ENCODE measurements around the gene ZNF133.
"Not testable (repeated sequence)": the region's sequence is repeated elsewhere in the genome, so short reads cannot be mapped to it uniquely, and the experiment has no call there.

Gene ZNF133

GRCh38 chr20:18284805-18285533, 3.4 kb upstream of the ZNF133 start:
- DNase-seq (ENCODE audit: low read depth) = no peak

DNA sequence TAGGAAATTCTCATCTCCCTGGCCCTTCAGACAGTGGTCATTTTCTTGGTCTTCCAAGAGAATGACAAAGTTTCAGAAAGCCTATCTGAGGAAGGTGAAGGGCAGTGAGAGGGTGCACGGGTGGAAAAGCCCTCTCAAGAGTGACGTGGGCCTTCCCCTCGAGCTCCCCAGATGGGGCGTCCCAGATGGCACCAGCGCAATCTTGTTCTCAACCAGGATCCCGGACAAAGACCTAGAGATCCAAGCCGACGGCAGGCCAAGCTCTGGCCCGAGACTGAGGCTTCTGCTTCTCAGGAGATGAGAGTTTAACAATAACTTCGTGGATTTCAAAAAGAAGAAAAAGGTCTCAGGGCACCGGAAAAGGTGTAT, 797 bp upstream of the ZNF133 start:
- peak; percentile 6 for DNase-seq (ENCODE audit: low read depth)

DNA sequence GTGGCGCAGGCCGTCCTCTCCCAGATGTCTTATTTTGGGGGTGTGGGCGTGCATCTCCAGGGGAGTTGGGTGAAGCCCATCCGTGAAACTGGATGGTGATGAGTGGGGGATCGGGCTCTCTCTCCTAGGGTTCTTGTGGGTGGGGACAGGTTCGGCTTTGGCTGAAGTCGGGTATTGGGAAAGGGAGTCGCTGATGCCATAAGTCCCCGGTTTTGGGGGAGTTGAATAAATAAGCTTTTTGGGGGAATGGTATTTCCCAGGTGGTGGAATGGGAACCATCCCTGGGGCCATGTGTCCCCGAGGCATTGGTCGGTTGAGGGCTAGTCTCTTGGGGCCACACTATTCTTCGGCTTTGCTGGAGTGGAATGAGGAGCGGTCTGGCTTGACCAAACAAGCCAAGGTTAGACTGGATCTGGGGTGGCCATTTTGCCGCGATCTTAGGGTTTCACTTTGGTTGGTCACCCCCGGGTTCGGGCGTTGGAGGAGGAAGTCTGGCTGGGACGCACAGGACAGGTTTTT, 481 bp downstream of the ZNF133 start:
- no peak for DNase-seq (ENCODE audit: low read depth)

- DNase-seq (ENCODE audit: low read depth) = no peak
Observed at GRCh38 chr20:18289306-18289705, 979 bp downstream of the ZNF133 start.

- DNase-seq (ENCODE audit: low read depth) = no peak
Observed at GRCh38 chr20:18299364-18299763, 11.0 kb downstream of the ZNF133 start.

- no peak for DNase-seq (ENCODE audit: low read depth)
Observed at GRCh38 chr20:18304618-18305017, 16.3 kb downstream of the ZNF133 start.

GRCh38 chr20:18307301-18307700, 19.0 kb downstream of the ZNF133 start:
- no peak for DNase-seq (ENCODE audit: low read depth)

DNA sequence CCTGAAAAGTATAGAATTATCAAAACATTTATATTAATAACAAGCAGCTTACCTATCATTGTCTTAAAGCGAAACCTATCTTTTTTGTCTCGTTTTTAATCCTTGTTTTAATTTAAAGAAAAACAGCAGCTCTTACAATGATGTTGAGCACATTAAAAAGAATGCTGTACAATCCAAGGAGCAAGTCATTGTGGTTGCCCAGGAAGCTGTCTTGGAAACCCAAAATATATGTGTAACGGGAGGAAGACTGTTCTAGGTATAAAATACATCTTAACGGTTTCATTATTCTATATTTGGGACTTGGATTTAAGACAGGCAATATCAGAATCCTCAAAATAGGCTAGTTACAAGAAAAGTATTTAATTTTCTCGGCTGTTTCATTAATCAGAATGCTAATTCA, 21.7 kb downstream of the ZNF133 start:
- DNase-seq (ENCODE audit: low read depth) = no peak

DNA sequence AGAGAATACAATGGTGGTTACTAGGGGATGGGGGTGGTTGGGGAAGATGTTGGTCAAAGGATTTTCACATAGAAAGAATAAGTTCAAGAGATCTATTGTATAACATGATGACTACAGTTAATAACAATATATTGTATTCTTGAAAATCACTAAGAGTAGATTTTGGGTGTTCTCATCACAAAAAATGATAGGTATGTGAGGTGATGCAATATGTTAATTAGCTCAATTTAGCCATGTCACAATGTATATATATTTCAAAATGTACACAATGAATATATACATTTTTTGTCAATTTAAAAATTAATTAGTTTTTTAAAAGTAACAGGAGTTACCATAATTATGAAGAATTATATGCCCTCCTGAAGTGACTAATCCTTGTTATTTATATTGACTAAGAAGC, 22.3 kb downstream of the ZNF133 start:
- no peak for DNase-seq (ENCODE audit: low read depth)

- DNase-seq (ENCODE audit: low read depth) = no peak
Observed at GRCh38 chr20:18312723-18313122, 24.4 kb downstream of the ZNF133 start.

- DNase-seq (ENCODE audit: low read depth) = no peak
Observed at GRCh38 chr20:18313411-18313810, 25.1 kb downstream of the ZNF133 start.

DNA sequence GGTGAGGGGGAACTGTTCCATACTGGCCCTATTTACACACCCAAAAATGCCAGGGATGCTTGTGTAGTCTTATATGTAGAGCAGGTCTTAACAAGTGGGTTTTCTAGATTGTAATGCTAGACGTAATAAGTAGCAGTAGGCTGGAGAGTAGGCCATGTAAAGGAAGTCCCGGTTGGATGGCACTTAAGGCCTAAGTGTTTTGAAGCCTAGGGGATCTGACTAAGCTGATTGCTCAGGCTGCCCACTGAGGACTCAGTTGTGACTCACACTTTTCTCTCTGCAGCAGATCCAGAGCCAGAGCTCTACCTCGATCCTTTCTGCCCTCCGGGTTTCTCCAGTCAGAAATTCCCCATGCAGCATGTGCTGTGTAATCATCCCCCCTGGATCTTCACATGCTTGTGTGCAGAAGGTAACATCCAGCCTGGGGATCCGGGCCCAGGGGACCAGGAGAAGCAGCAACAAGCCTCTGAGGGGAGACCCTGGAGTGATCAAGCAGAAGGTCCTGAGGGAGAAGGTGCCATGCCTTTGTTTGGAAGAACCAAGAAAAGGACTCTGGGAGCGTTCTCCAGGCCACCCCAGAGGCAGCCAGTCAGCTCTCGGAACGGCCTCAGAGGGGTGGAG, 26.6 kb downstream of the ZNF133 start:
- DNase-seq (ENCODE audit: low read depth) = no peak

- DNase-seq (ENCODE audit: low read depth) = no peak
Observed at GRCh38 chr20:18316166-18316565, 27.8 kb downstream of the ZNF133 start.

DNA sequence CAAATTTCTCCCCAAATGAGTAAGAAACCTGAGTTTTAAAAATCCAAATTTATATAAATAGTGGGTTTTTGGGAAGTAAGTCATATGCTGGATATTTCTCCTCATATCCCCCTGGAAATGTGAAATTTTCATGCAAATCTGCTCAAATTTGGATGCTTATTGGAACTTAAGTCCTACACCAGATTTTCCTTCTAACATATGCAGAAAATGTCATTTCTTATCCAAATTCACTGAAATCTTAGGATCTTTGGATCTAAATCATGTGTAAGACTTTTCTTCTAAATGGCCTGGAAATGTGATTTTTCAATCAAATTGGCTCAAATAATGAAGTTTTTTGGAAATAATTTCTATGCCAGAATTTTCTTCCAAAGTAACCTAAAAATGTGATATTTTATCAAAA, 33.0 kb downstream of the ZNF133 start:
- DNase-seq (ENCODE audit: low read depth) = no peak

- no peak for DNase-seq (ENCODE audit: low read depth)
Observed at GRCh38 chr20:18321976-18322950, 33.9 kb downstream of the ZNF133 start.

GRCh38 chr20:18323705-18324104, 35.4 kb downstream of the ZNF133 start:
- no peak for DNase-seq (ENCODE audit: low read depth)

DNA sequence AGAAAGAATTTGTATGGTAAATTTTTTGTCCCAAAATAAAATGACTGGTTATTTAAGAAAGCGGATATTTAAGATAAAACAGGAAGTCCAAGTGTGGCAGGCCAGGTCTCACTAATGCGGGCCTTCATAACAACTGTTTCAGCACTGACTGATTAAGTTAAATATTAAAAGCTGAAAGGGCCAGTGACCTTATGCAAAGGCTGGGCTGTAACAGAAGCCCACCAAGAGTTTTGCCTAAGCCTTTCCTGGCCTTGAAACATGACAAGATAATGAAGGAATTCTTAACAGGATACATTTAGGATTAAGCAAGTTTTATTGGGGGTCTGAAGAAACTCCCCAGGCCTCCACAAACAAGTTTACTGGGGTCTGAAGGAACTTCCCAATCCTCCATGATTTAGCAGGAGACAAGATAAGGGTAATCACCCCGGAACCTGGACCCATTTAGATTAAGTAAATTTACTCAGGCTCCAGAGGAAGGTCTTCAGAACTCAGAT, 36.3 kb downstream of the ZNF133 start:
- DNase-seq (ENCODE audit: low read depth) = no peak

- DNase-seq (ENCODE audit: low read depth) = no peak
Observed at GRCh38 chr20:18326990-18327389, 38.7 kb downstream of the ZNF133 start.

DNA sequence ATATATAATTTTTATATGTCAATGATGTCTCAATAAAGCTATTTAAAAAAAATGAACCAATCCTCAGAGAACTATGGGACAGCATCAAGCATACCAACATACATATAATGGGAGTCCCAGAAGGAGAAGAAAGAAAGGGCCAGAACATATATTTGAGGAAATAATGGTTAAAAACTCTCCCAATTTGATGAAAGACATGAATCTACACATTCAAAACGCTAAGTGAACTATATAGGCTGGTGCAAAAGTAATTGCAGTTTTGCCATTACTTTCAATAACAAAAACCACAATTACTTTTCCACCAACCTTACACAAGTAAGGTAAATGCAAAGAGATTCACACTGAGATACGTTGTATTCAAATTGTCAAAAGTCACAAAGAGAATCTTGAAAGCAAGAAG, 43.4 kb downstream of the ZNF133 start:
- DNase-seq (ENCODE audit: low read depth) = no peak

DNA sequence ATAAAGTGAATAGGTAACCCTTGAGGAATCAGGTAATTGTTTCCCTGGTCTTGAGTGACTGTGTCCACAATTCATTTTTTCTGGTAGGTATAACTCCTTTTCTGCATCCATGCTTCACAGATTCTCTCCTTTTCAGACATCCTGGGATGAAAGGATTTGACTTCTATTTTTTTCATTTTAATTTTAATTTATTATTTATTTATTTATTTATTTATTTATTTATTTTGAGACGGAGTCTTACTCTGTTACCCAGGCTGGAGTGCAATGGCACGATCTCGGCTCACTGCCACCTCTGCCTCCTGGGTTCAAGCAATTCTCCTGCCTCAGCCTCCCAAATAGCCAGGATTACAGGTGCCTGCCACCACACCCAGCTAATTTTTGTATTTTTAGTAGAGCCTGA, 61.4 kb downstream of the ZNF133 start:
- DNase-seq (ENCODE audit: low read depth) = not testable (repeated sequence)

DNA sequence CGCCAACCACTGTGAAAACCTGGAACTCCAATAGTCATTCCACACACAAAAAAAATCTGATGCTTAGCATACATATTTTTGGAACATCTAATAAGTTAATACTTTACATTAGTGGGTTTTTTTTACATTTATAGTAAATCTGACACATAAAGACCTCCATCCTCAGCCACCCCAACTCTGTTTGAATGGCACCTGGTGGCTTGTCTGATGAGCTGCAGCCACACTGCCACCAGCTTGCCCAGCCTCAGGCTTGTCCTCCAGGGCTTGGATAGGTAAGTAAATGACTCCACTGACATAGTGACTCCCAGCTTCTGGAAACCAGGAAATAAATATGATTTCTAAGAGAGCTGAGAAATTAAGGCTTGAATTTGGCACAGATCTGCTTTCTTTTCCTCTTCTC, 71.5 kb downstream of the ZNF133 start:
- DNase-seq (ENCODE audit: low read depth) = no peak

GRCh38 chr20:18360635-18361034, 72.3 kb downstream of the ZNF133 start:
- no peak for DNase-seq (ENCODE audit: low read depth)
